Brain pericyte (primary cell): ENCODE measurements around the gene HS3ST6.
"Not testable (repeated sequence)": the region's sequence is repeated elsewhere in the genome, so short reads cannot be mapped to it uniquely, and the experiment has no call there.

ENCODE experiments used
- DNase-seq: peaks from one replicate; pipeline ENCODE4 v3.0.0-alpha.2; 2012; ENCODE audit warnings: low read depth, low spot score

The HS3ST6 gene

DNA sequence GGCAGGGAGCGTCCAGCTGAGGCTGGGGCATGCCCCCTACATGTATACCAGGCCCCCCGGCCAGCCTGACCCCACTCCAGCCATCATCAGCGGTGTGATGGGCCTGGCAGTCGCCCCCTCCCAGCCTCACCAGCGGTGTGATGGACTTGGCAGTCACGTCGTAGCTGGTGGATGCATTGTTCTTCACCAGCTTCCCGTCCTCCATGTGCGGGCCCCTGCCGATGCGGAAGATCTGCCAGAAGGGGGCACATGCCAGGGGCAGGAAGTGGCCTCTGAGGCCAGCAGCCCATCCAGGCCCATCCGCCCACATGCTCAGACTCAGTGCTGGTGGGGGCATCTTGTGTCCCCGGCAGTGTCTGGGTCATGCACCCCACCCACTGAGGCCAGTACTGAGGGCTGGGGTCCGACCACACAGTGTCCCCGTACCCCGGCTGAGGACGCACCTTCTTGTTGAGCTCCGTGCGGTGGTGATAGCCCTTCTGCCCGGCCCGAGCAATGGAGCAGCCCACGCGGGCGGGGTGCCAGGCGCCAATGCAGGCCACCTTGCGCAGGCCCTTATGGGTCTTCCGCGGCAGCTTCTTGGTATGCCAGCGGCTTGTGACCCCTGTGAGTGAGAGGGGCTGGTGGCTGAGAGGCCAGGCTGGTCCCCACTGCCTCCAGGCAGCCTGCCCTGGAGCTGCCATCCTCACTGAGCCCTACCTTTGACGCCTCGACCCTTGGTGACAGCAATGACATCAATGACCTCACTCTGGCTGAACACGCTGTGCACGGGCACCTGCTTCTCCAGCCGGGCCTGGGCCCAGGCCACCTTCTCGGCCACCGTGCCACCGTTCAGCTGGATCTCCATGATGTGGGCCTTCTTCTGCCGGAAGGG is 28.5 kb upstream of the HS3ST6 start:
- no peak for DNase-seq

DNA sequence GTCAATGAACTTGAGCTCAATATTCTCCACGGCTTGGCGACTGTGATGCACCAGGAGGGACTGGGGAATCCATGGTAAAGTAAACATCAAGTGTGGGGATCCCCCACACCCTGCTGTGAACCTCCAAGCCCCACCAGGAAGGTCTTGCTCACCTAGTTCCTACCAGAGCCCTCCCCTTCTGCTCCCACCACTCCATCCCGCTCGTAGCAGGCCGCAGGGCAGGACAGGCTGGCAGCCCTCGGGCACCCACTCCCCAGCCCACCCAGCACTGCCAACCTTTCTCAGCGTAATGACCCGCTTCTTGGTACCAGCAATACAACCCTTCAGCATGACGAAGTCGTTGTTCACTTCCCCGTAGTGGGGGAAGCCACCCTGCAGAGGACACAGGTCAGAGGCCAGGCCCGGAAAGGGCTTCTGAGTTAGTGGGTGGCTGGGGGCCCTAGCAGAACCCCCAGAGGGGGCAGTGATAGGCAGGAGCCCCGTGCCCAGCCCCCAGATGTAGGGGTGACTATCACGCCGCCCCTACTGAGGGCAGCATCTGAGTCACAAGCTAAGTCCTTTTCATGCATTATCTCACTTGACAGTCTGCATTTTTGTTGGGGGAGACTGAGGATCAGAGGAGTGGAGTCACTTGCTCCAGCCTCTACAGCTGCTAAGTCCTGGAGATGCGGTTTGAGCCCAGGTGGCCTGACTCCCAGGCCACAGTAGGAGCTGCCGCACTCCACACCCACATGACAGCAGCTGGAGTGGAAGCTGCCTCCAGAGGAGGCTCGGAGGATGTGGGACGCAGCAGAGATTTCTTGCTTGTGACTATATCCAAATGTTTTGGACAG is 27.6 kb upstream of the HS3ST6 start:
- DNase-seq: no peak

DNA sequence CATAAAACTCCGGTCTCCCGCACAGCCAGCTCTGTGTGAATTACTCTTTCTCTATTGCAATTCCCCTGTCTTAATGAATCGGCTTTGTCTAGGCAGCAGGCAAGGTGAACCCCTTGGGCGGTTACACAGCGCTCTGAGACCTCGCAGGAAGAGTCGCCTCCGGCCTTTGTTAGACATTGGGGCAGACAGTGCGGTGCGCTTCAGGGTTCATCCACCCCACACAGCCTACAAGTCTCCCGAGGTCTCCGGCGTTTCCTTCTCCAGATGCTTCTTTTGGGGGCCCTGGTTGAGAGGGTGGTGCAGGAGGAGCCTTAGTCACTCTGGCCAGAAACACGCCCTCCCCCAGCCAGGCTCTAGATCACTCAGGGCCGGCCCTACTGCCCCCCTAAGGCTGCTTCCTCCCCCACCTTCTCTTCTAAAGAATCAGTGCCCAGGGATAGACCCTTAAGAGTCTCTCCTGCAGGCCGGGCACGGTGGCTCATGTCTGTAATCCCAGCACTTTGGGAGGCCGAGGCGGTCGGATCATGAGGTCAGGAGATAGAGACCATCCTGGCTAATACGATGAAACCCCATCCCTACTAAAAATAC is 26.5 kb upstream of the HS3ST6 start:
- DNase-seq: no peak

DNA sequence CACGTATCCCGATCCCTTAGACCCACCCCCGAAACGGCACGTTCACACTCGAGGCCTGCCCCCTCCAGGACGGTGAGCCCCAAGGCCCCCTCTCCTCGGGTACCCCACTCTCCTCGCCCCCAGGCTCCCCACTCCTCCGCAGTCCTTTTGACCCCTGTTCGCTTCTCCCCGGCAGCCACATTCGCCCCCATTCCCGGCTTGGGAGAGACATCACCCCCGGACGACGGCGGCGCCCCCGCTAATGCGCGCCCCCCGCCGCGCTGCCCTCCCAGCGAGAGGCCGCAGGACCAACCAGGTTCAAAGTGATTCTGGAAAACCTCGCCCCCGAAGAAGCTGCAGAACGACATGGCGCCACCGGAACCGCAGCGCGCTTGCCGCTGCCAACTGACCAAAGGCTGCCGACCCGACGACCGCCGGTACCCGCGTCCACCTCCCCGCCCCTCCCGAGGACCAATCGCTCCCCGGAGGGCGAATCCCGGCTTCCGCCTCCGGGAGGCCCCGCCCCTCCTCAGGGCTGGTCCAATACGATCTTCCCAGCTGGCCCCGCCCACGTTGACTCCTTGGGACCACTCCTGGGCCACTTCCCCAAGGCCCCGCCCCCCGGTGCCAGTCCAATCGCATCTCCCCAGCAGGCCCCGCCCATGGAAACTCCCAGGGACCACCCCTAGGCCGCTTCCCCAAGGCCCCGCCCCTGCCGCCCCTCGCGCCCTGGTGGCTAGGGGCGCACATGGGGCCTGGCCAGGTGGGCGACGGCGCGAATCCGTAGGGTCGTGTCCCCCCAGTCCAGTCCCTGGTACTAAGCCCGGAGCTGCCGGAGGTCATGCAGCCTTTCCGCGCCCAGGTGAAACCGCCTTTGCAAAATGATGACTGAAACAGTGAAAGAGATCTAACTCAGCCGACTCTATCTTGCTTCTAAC is 24.9 kb upstream of the HS3ST6 start, which contains the start of gene MSRB1:
TSS of gene MSRB1 (minus strand) at position 390 of the 917 bp plus-strand sequence. CDS start at position 347, 43 bp downstream.
- peak; percentile 90 for DNase-seq

DNA sequence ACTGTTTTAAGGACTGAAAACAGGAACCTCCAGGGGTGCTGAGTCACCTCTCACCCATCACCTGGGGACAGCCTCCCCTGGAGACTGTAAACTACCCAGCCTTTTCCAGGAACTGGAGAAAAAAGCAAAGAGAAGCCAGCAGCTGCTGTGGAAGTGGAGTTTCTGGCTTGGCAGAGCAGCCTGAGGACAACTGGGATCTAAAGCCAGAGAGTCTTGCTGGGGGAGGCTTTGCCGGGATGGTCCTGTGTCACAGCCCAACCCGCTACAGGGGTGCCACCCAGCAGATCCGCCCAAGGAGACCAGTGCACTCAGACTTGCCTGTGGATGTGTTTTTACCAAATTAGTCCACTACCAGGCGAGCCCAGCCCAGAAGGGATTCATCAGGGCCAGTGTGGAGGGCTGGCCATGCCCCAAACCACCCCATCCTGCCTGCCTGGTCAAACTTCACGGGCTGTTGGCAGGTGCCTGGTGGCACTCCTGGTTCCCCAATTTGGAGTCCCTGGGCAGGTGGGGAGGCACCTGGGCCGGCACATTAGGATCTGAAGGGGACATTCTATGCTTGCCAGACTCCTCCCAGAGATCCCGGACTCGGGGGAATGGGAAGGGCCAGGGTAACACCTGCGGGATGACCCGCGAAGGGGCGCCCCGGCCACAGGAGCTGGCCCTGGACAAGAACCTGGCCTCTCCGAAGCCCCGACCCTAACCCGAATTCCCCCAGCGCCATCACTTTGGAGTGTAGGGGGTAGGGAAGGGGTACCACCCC is 24.0 kb upstream of the HS3ST6 start:
- DNase-seq: no peak

DNA sequence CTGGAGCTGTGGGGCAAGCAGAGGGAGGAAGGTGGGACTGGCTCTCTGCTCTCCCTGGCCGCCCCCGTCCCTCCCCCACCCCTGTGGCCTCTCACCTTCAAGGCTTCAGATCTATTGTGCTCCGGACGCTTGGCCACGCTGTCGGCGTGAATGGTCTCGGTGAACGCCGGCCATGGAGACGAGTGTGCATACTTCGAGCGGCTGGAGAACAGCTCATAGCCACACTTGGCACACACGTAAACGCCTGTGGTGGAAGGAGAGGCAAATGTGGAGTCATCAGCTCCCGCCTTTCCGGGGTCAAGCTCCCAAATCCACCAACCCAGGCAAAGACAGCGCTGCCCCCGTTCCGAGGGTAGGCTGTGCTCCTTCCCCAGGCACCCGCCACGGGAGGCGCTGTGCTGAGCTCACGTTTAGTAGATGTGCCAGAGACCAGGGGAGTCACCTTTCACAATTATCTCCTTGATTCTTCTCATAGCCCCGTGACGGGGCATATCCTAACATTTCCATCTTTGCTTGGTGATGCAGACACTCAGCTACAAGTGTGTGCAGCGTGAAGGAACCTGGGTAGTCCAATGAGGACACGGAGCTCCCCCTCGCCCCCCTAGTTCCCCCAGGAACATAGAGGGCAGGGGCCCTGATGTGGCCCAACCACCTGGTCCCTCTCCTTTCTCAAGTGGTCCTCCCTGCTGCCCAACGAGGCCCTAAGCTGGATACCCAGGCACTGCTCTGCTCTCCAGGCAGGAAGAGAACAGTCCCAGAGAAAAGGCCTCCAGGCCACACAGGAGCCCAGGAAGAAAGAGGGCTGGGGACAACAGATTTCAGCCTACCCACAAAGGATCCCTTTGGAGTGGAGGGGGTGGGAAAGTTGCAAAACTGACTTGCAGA is 23.2 kb upstream of the HS3ST6 start:
- DNase-seq: no peak

DNA sequence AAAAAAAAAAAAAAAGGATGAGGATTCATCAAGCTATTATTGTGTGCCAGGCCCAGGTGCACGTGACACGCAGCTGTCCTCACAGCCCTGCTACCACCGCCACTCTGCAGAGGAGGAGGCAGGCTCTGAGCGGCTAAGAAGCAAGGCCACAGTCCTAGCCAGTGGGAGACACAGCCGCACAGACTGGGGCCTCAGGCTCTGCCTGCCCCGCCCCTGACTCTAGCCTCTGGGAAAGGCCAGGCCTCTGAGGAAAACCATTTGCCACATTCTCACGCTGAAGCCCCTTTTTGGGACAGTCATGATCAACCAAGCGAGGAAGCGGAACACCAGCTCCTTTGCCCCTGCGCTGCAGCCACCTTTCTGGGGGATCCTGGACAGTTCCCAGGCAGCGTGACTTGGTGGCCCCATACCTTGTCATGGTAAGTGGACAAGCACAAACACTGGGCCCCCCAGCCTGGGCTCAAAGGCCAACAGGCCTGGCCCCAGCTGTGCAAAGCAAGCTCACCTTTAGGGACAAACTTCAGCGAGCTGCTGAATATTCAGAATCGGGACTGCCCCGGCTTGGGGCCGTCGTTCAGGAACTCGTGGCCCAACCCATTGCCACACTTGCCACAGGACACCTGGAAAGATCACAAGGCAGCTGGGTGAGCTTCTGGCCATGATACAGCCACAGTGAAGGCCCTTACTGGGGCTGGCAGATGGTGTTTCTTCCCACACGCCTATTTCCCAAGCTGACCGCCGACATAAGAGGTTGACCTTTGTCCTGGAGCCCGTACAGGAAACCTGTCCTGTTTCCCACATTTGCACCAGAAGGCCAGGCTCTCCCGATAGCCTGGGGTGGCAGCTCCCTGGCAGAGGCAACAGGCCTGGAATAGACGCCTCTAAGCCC is 22.3 kb upstream of the HS3ST6 start:
- DNase-seq: no peak

DNA sequence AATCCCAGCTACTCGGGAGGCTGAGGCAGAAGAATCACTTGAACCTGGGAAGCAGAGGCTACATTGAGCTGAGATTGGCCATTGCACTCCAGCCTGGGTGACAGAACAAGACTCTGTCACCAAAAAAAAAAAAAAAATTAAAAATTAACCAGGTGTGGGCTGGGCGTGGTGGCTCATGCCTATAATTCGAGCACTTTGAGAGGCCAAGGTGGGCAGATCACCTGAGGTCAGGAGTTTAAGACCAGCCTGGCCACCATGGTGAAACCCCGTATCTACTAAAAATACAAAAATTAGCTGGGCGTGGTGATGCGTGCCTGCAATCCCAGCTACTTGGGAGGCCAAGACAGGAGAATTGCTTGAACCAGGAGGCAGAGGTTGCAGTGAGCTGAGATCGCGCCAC is 21.6 kb upstream of the HS3ST6 start:
- not testable (repeated sequence) for DNase-seq

DNA sequence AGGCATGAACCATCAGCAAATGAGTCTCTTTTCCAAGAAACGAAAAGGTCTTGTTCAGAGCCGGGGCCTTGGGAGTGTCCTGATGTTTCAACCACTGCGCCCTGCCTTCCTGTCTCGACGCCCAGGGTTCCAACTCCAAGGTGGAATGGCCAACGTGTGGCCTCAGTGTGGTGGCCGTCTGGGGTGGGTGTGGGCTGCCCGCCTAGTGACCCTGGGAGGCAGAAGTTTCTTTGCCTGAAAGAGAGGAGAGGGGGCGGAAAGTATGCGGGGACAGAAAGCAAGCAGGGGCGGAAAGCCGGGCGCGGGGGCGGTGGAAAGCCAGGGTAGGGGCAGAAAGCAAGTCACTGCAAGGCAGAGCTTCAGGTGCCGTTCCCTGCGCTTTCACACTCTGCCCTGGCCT is 20.7 kb upstream of the HS3ST6 start:
- no peak for DNase-seq

DNA sequence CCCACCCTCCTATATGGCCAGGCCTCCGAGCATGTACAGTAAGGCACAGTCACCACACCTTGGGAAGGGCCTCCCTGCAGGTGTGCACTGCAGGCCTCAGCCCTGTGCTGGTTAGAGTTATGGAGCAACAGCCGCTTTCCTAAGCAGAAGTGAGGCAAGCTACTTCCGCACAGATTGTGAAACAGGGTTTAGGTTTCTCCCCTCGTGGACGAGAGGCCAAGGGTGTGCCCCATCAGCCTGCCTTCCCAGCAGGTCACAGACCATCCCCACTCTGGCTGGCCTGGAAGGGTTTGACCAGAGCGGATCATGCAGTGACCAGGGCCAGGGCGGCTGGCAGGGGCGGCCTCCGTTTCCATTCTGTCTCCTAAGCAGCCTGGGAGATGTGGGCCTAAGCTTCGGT is 20.1 kb upstream of the HS3ST6 start:
- DNase-seq: no peak

DNA sequence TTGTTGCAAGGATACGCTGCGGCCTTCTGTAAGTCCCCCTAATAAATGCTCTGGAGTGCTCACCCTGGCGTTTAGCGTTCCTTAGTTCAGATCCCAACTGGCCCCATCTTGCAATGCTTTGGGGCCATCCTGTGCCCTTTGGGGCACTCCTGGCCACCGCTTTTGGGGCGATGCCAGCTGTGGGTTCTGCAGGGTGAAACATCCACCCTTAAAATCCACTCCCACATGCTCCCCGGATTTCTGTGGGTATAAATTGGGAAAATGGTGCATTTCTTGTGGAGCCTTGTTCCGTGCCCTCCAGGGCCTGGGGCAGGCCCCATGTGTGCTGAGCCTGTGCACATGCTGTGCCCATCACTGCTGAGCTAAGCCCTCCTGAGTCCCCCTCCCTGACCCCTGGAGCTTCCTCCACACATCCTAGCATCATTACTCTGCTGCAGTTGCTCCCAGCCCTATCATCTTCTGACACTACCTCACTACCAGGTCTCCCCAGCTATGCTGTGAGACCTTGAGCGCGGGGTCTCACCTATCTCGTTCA is 18.8 kb upstream of the HS3ST6 start:
- no peak for DNase-seq

DNA sequence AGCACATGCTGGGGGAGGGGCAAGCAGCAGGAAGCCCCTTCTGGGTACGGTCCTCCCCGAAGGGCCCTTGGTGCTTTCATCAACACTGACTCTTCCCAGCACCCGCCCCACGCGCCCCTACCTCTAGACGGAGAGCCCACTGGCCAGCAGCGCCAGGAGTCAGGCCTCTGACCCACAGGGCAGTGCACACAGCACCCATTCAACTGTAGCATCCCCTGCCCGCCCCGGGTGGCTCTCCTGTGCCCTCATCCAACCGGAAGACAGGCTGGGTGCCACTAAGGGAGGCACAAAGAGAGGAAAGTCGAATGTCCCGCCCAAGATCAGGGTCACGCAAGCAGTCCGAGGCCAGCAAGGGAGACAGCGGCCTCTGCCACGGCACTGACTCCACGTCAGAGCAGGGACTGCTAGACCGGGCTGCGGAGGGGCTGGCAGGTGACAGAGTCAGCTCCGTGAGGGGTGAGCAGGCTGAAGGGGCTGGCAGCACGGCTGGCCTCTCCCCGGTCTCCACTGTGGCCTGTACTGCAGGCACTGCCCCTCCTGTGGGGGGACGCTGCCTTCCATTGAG is 15.0 kb upstream of the HS3ST6 start:
- DNase-seq: no peak

DNA sequence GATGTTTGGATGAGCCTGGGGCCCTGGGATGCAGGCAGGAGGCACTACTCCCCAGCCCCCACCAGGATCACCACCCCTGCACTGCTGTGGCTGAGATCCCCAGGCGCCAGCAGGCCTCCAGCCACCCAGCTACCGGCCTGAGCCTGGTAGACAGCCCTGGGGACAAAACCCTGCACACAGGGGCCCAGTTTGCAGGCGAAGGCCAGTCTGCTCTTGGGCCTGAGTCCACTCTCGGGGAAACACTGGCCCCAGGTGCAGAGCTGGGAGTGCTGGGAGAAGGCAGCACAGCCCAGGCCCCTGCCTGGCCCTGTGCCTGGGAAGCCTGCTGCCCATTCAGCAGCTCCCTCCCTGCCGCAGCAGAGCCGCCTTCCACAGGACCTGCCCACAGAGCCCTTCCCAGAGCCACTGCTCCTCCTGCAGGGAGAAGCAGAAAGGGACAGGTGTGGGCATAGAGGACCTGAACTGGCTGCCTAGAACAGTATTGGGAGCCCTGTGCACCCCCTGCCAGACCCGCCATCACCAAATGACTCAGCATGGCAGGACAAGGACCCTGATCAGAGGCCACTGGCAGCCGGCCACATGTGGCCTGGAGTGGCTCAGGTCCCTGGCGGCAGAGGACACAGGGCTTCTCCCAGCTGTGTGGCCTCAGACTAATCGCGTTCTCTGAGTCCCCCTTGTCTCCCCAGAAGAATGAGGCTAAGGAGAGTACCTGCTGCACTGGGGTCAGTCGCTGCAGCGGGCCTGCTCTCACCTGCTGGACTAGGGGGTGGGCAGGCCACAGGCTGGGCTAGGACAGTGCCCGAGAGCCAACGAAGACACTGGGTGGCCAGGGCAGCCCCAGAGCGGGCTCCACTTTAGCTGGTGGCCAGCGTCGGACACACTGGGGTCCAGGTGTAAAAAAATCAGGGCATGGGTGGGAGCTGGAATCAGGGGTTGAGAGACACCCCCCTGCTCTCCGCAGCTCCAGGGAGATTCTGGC is 14.1 kb upstream of the HS3ST6 start:
- DNase-seq: no peak

DNA sequence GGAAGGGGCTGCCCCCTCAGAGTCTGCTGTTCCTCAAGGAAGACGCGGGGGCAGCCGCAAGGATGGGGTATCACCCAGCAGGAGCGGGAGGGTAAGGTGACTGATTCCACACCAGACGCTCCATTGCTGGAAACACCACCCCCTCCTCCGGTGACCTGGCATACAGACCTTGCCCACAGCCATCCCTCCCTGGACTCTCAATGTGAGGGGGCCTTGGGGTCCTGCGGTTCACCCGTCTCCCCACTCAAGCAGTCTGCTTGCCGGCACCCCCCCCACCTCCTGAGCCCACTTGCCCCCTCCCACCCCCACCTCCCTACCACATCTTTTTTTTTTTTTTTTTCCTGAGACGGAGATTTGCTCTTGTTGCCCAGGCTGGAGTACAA is 12.1 kb upstream of the HS3ST6 start:
- no peak for DNase-seq

DNA sequence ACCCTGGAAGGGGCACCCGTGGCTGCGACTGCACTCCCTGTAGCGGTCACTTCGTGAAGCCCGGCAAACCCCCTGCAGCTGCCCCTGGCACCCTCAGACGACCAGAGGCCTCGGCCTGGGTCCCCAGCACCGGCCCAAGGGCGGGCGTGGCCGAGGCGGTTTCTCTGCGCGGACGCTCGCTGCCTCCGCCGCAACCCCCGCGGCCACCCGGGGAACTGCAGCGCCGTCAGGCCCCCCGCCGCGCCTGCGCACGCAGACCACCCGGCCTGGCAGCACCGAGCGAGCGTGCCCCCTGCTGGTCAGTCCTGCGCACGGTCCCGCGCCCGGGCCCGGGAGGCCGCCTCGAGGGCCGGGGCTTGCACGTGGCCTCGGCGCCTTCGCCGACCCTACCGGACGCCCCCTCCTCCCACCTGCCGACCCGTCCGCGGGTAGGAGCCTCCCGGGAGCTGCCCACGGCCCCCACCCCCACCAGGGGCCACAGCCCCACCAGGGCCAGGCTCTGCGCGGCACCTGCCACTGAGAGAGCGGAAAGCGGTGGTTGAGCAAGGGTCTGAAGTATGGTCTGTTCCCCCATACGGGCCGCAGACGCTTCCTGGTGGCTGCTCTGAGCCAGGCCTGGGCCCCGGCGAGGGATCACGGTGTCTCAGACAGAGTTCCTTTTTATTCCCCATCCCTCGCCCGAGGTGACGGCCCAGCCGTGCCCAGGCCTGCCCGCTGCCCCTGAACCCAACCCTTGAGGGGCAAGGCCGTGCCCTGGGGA is 11.5 kb upstream of the HS3ST6 start:
- DNase-seq: no peak

DNA sequence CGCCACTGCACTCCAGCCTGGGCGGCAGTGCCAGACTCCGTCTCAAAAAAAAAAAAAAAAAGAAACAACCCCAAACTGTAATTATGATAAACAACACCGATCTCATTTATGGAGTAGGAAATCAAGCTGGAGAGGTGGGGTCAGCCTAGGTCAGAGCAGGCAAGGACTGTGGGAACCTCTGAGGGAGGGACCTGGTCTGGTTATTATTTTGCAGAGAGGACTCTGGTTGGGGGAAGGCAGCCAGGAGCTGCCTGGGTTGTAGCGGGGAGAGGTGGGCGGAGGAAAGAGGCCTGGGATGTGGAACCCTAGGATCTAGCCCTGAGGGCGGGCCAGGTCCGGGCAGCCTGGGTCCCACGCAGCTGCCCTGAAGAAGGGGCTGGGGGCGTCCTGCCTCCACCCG is 10.9 kb upstream of the HS3ST6 start:
- no peak for DNase-seq
